ENCODE measurements around the gene UNC93B1. TPM values are rescaled to one million over a fixed set of nuclear protein-coding genes. Genes with fewer than 3 reads are reported as not detected.

UNC93B1 gene
- total and polyA plus RNA-seq, 2 of the 13 experiments (the other 11 are each of a cell fraction or from before 2014, with no cell fraction given), result 8.8 to 18.9 TPM

DNA sequence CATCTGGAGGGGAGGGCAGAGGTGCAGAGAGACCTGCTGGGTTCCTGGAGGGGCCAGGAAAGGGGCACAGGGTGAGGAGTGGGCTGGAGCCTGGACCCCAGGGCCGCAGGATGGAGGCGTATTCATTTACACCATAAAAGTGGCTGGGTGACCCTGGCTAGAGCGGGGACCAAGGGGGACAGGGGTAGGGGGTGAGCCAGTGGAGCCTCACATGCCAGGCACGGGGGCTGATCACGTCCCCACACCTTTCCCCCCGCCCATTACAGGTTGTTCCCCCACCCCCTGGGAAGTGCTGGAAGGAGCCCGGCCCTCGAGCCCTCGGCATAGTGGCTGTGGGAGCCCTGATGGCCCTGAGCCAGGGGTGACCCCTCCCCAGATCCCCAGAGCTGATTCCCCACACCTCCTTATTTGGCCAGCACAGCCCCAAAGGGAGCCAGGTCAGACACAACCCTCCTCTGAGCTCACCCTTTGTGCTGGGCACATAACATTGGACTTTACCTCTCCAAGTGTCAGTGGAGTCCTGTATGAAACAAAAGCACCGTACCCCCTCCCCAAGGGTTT is 35.7 kb upstream of the UNC93B1 start (continued):
- 0 out of 4 replicates have a peak, but pooled peaks of 1 of the 2 experiments have one; percentile 2 for TF ChIP-seq HMGXB4 (CRISPR knock-in tag; IDR thresholded peaks at IDR 0.05; ENCODE audit: borderline replicate concordance in 1 of 2, low read depth in 1 of 2)
- no peak for TF ChIP-seq ZNF678 (CRISPR knock-in tag; IDR thresholded peaks at IDR 0.05)

GRCh38 chr11:68038718-68039525 is 35.0 kb upstream of the UNC93B1 start, which contains the start of gene TCIRG1:
Gene TCIRG1 (plus strand): TSS chr11:68039025. CDS start chr11:68041272, 2,247 bp downstream.
- no TSS peak for BruUV-seq (replicated peaks)
- 0% methylated on average over 7 of the region's 51 CpGs for WGBS (ENCODE audit: low lambda C conversion rate)
- ChIA-PET POLR2A (interaction anchor here (0.8 to 3.5 kb wide), 19 partner anchors 10 to 108 kb away, joined by 3 to 17 read pairs (median 10); partner anchors contain the start of genes ALDH3B1 and NDUFS8), CTCF (ENCODE audit: low intra/inter-chr PET ratio, low total read pairs) (no interaction called here)
- FAIRE-seq (peak; percentile 36), DNase-seq (ENCODE audit: low spot score) (peak; percentile 79), ATAC-seq (peak; percentile 66)
- Histone ChIP-seq H3K4me1 (ENCODE audit: insufficient read depth, low read length) (peaks cover 30% of the 10 kb centered on the region), H2AFZ (ENCODE audit: low read length) (no peak within 1 kb of the TSS), H4K20me1 (ENCODE audit: insufficient read depth, low read length) (no peaks in the 10 kb centered on the region), H3K36me3 (replicated peaks in 1 of 2; ENCODE audit: control insufficient read depth in 1 of 2, insufficient read depth in 2 of 2, low read length in 2 of 2) (peaks cover 3 to 7% of the 10 kb centered on the region in 2 experiments; a peak in 3 of 5 replicates), H3K4me3 (replicated peaks in 1 of 3; ENCODE audit: insufficient read depth in 1 of 3, low read depth in 2 of 3, low read length in 3 of 3) (peak within 1 kb of the TSS; percentile 76 to 84 (median 78)), H3K9me3 (ENCODE audit: low read length) (no peaks in the 10 kb centered on the region), H3K79me2 (ENCODE audit: insufficient read depth, low read length) (peaks cover 17% of the 10 kb centered on the region), H3K27me3 (ENCODE audit: control insufficient read depth in 1 of 2, insufficient read depth in 2 of 2, low read length in 2 of 2) (no peaks in the 10 kb centered on the region), H3K27ac (ENCODE audit: extremely low read length, insufficient read depth, low read length) (peak within 1 kb of the TSS; percentile 95), H3K4me2 (ENCODE audit: low read depth, low read length) (peak within 1 kb of the TSS; percentile 99), H3K9ac (ENCODE audit: insufficient read depth, low read depth, low read length) (peak within 1 kb of the TSS; percentile 92)
- intact Hi-C loops (cut with micrococcal nuclease; ENCODE audit: unreplicated experiment) (loop anchor here (1.0 kb wide), 1 partner anchor 9 kb away; the partner anchor contains the start of gene NDUFS8), in situ Hi-C loops (cut with HindIII; ENCODE audit: extremely low pct_ligation_motif_present, low pct_unique_long_range_greater_than_20kb) (no loop called here)
- TF ChIP-seq GZF1 (CRISPR knock-in tag; IDR thresholded peaks at IDR 0.05), result no peak
- TF ChIP-seq SATB2 (CRISPR knock-in tag; IDR thresholded peaks at IDR 0.05), result no peak
- no peak for TF ChIP-seq REL (CRISPR knock-in tag; conservative IDR thresholded peaks at IDR 0.05)
- no peak for TF ChIP-seq SP2 (CRISPR knock-in tag; IDR thresholded peaks at IDR 0.05)
- no peak for TF ChIP-seq KLF11 (CRISPR knock-in tag; IDR thresholded peaks at IDR 0.05)
- TF ChIP-seq NFAT5 (CRISPR knock-in tag; IDR thresholded peaks at IDR 0.05), result no peak
- TF ChIP-seq RORA (CRISPR knock-in tag; IDR thresholded peaks at IDR 0.05), result no peak
- TF ChIP-seq ZNF552 (CRISPR knock-in tag; IDR thresholded peaks at IDR 0.05; ENCODE audit: borderline replicate concordance), result no peak; the same call in 1 of the 2 replicates
- 0 out of 2 replicates have a peak, but pooled peaks have one; percentile 23 for TF ChIP-seq ZNF543 (CRISPR knock-in tag; IDR thresholded peaks at IDR 0.05)
- peak; percentile 62 for TF ChIP-seq HDAC2 (CRISPR knock-in tag; IDR thresholded peaks at IDR 0.05)
- TF ChIP-seq ZNF484 (CRISPR knock-in tag; IDR thresholded peaks at IDR 0.05; ENCODE audit: borderline replicate concordance, low read depth), result no peak
- no peak for TF ChIP-seq SRSF4 (IDR thresholded peaks at IDR 0.05; ENCODE audit: low read depth, low read length, poor library complexity, severe bottlenecking)
